OCI-LY3 (cell line): ENCODE measurements around the gene ELK1.

Experiments used
- H2AFZ ChIP-seq: fragments of 200-600, 300-600 bp; shearing (Covaris generic); 2 replicates; pipeline ENCODE4 v1.6.0; 2014; ENCODE audit warnings: antibody characterized with exemption, low read depth, low read length
- H3K27ac ChIP-seq: fragments of 200-600, 300-600 bp; sonication (generic); 2 replicates; pipeline ENCODE4 v1.5.1; 2014; ENCODE audit warnings: mild to moderate bottlenecking, low read length, moderate library complexity, mixed read lengths
- H3K27me3 ChIP-seq: fragments of 200-600, 300-600 bp; sonication (generic); 2 replicates; pipeline ENCODE4 v1.6.1; 2014; ENCODE audit warnings: low read depth, low read length, mixed read lengths
- H3K36me3 ChIP-seq: fragments of 200-600, 300-600 bp; sonication (generic); replicated peaks from 2 replicates; pipeline ENCODE3; 2014; ENCODE audit warnings: low read depth, low read length, mixed read lengths
- H3K4me1 ChIP-seq: fragments of 300-600, 200-600 bp; sonication (generic); 2 replicates; pipeline ENCODE4 v1.6.1; 2014; ENCODE audit warnings: low read length, mixed read lengths
- H3K4me2 ChIP-seq: fragments of 200-600, 300-600 bp; sonication (generic); 2 replicates; pipeline ENCODE4 v1.6.1; 2014; ENCODE audit warnings: low read length, mixed read lengths
- H3K4me3 ChIP-seq: fragments of 300-600, 200-600 bp; sonication (generic); 2 replicates; pipeline ENCODE4 v1.5.1; 2014; ENCODE audit warnings: antibody characterized with exemption, mild to moderate bottlenecking, low read length, moderate library complexity
- H3K79me2 ChIP-seq: fragments of 300-600, 200-600 bp; shearing (Covaris generic); 2 replicates; pipeline ENCODE4 v1.6.1; 2014; ENCODE audit warnings: mild to moderate bottlenecking, low read length, mixed read lengths
- H3K9ac ChIP-seq: fragments of 300-600, 200-600 bp; shearing (Covaris generic); 2 replicates; pipeline ENCODE4 v1.6.0; 2014; ENCODE audit warnings: mild to moderate bottlenecking, low read length, moderate library complexity
- H3K9me3 ChIP-seq: fragments of 200-600, 300-600 bp; shearing (Covaris generic); 2 replicates; pipeline ENCODE4 v1.6.1; 2014; ENCODE audit warnings: low read length, mixed read lengths; ENCODE audit not compliant: insufficient read depth
- H4K20me1 ChIP-seq: fragments of 200-600, 300-600 bp; sonication (generic); 2 replicates; pipeline ENCODE4 v1.6.1; 2016; ENCODE audit warnings: low read length, mixed read lengths; ENCODE audit not compliant: insufficient read depth
- CTCF ChIP-seq: fragments of 200-600, 300-600 bp; sonication (generic); IDR thresholded peaks from 2 replicates; pipeline ENCODE4 v1.5.1; 2014; ENCODE audit warnings: antibody characterized with exemption, low read length, low read depth
- EZH2phosphoT487 ChIP-seq: fragments of 200-600 bp; shearing (Covaris generic); IDR thresholded peaks from 2 replicates; pipeline ENCODE4 v1.6.1; 2018; ENCODE audit warnings: antibody characterized with exemption, mixed run types, low read depth

The ELK1 gene

GRCh38 chrX:47650164-47651042 lies at the start of gene ELK1:
Gene ELK1 (minus strand): TSS chrX:47650563. CDS start chrX:47641441, 9,122 bp downstream.
- H3K9me3 ChIP-seq: no peaks in the 10 kb centered on the region
- H3K27me3 ChIP-seq: no peaks in the 10 kb centered on the region
- peak within 1 kb of the TSS; percentile 92 for H3K9ac ChIP-seq
- peaks cover 33% of the 10 kb centered on the region for H3K79me2 ChIP-seq
- H4K20me1 ChIP-seq: no peaks in the 10 kb centered on the region; the same call in 1 of the 2 replicates
- peaks cover 20% of the 10 kb centered on the region for H3K4me1 ChIP-seq
- TF ChIP-seq EZH2phosphoT487 (no peak), CTCF (no peak)
- peak within 1 kb of the TSS; percentile 50 for H3K27ac ChIP-seq
- H3K4me3 ChIP-seq: peak within 1 kb of the TSS; percentile 100
- peak within 1 kb of the TSS; percentile 51; the same call in 1 of the 2 replicates for H2AFZ ChIP-seq
- H3K36me3 ChIP-seq: peaks cover 17% of the 10 kb centered on the region
- peak within 1 kb of the TSS; percentile 95 for H3K4me2 ChIP-seq

- H3K4me3 ChIP-seq: no peak overlapping the region
- no peak overlapping the region for H2AFZ ChIP-seq
- H3K36me3 ChIP-seq: no peaks in the 10 kb centered on the region
- no peaks in the 10 kb centered on the region for H3K79me2 ChIP-seq
- H3K27ac ChIP-seq: no peak overlapping the region
- H3K27me3 ChIP-seq: peaks cover 5% of the 10 kb centered on the region; the same call in 1 of the 2 replicates
- TF ChIP-seq EZH2phosphoT487 (no peak), CTCF (no peak)
- no peaks in the 10 kb centered on the region for H3K9me3 ChIP-seq
- H3K4me1 ChIP-seq: no peaks in the 10 kb centered on the region
- no peaks in the 10 kb centered on the region for H4K20me1 ChIP-seq
- H3K9ac ChIP-seq: no peak overlapping the region
- no peak overlapping the region for H3K4me2 ChIP-seq
Observed at GRCh38 chrX:47697181-47697580, 46.8 kb upstream of the ELK1 start.

GRCh38 chrX:47690175-47690574 lies 39.8 kb upstream of the ELK1 start:
- Histone ChIP-seq H3K79me2 (no peaks in the 10 kb centered on the region), H3K36me3 (no peaks in the 10 kb centered on the region), H3K27ac (no peak overlapping the region), H3K4me3 (no peak overlapping the region), H3K9me3 (no peaks in the 10 kb centered on the region), H3K4me1 (no peaks in the 10 kb centered on the region), H2AFZ (no peak overlapping the region), H3K9ac (no peak overlapping the region), H3K27me3 (no peaks in the 10 kb centered on the region; the same call in 1 of the 2 replicates), H3K4me2 (no peak overlapping the region), H4K20me1 (no peaks in the 10 kb centered on the region)
- TF ChIP-seq EZH2phosphoT487 (no peak), CTCF (no peak)

- H3K27me3 ChIP-seq: no peaks in the 10 kb centered on the region; the same call in 1 of the 2 replicates
- TF ChIP-seq EZH2phosphoT487: no peak
- no peak for TF ChIP-seq CTCF
- no peak overlapping the region for H3K27ac ChIP-seq
- no peak overlapping the region for H3K4me3 ChIP-seq
- H3K79me2 ChIP-seq: no peaks in the 10 kb centered on the region
- H3K36me3 ChIP-seq: no peaks in the 10 kb centered on the region
- no peaks in the 10 kb centered on the region for H4K20me1 ChIP-seq
- H3K9me3 ChIP-seq: no peaks in the 10 kb centered on the region
- no peaks in the 10 kb centered on the region for H3K4me1 ChIP-seq
- H3K4me2 ChIP-seq: no peak overlapping the region
- H2AFZ ChIP-seq: no peak overlapping the region
- no peak overlapping the region for H3K9ac ChIP-seq
Observed at GRCh38 chrX:47687263-47687662, 36.9 kb upstream of the ELK1 start.
